HepG2 (cell line): ENCODE measurements around the gene MAN2B2. TPM values are rescaled to one million over a fixed set of nuclear protein-coding genes. Genes with fewer than 3 reads are reported as not detected.

Experiments used
- ATAC-seq: fragments of 200-7000 bp; cut with Tn5 transposase; 3 replicates; pipeline ENCODE4 v1.9.1; 2020; ENCODE audit warnings: mild to moderate bottlenecking, moderate library complexity
- BruUV-seq: library from RNA; stranded (reverse); fragments of 400-500 nt; replicated peaks from 2 replicates; lab custom pipeline; 2021; lab: Mats Ljungman, UMichigan
- CTCF ChIA-PET: fragments of 300-600 bp; formaldehyde crosslinking; extraction: SDS; loops from one replicate; lab custom pipeline; 2021; ENCODE audit warnings: low total read pairs, inconsistent platforms, low intra/inter-chr PET ratio; lab: Yijun Ruan, JAX
- POLR2A ChIA-PET: fragments of 350-600 bp; sonication (Branson Sonifier 250); formaldehyde crosslinking; loops from one replicate; lab custom pipeline; 2020; ENCODE audit warnings: antibody characterized with exemption, inconsistent platforms; lab: Yijun Ruan, JAX
- DNase-seq: peaks from one replicate; pipeline ENCODE4 v3.0.0-alpha.2; 2015; ENCODE audit warnings: low spot score
- FAIRE-seq: peaks from 3 replicates; lab custom pipeline; 2011; peaks lifted over from hg19 to GRCh38; lab: Jason Lieb, UNC
- H2AFZ ChIP-seq: one replicate; pipeline ENCODE4 v1.6.1; 2011; ENCODE audit warnings: low read length, inconsistent platforms
- H3K27ac ChIP-seq: fragments of 300-600 bp; 3 replicates; pipeline ENCODE4 v1.8.0; 2011; ENCODE audit warnings: mixed run types, mild to moderate bottlenecking, mixed read lengths, low read length, inconsistent platforms; ENCODE audit not compliant: insufficient read depth; ENCODE audit errors: extremely low read length
- H3K27me3 ChIP-seq, 2 experiments: fragments of 200-600 bp in 1 of 2; 2 replicates in 1 of 2; 3 replicates in 1 of 2; pipeline versions ENCODE4 v1.6.0 to v1.8.0; 2011; ENCODE audit warnings: low read length in 2 of 2, mild to moderate bottlenecking in 2 of 2, moderate library complexity in 2 of 2, inconsistent platforms in 1 of 2; ENCODE audit not compliant: insufficient read depth in 2 of 2, control insufficient read depth in 1 of 2
- H3K36me3 ChIP-seq, 2 experiments: fragments of 200-600 bp in 1 of 2; replicated peaks in 1 of 2; 2 replicates in 1 of 2; 3 replicates in 1 of 2; pipeline versions ENCODE4 v1.5.1 to v1.8.0; 2011; ENCODE audit warnings: low read length in 2 of 2, inconsistent platforms in 1 of 2; ENCODE audit not compliant: insufficient read depth in 2 of 2, control insufficient read depth in 1 of 2
- H3K4me1 ChIP-seq: 2 replicates; pipeline ENCODE4 v1.5.1; 2012; ENCODE audit warnings: low read length, inconsistent platforms; ENCODE audit not compliant: insufficient read depth
- H3K4me2 ChIP-seq: 2 replicates; pipeline ENCODE4 v1.6.0; 2011; ENCODE audit warnings: low read depth, low read length, inconsistent platforms
- H3K4me3 ChIP-seq, 3 experiments: fragments of 200-600 bp in 1 of 3; sonication (generic), shearing (Covaris generic) in 1 of 3; replicated peaks in 1 of 3; 2 replicates each; pipeline ENCODE4 v1.5.1; 2011 to 2016; ENCODE audit warnings: low read length in 3 of 3, inconsistent platforms in 2 of 3, low read depth in 2 of 3, mild to moderate bottlenecking in 2 of 3, control low read depth in 1 of 3, mixed read lengths in 1 of 3; ENCODE audit not compliant: insufficient read depth in 1 of 3
- H3K79me2 ChIP-seq: one replicate; pipeline ENCODE4 v1.6.1; 2011; ENCODE audit warnings: low read length, inconsistent platforms; ENCODE audit not compliant: insufficient read depth
- H3K9ac ChIP-seq: 2 replicates; pipeline ENCODE4 v1.6.0; 2011; ENCODE audit warnings: mild to moderate bottlenecking, low read depth, low read length, inconsistent platforms; ENCODE audit not compliant: insufficient read depth
- H3K9me3 ChIP-seq: 2 replicates; pipeline ENCODE4 v1.5.1; 2012; ENCODE audit warnings: mild to moderate bottlenecking, low read length
- H4K20me1 ChIP-seq: 2 replicates; pipeline ENCODE4 v1.6.0; 2011; ENCODE audit warnings: inconsistent platforms, mild to moderate bottlenecking, low read length, moderate library complexity; ENCODE audit not compliant: insufficient read depth
- CEBPB ChIP-seq: IDR thresholded peaks from 2 replicates; pipeline ENCODE4 v1.6.1; 2011; ENCODE audit warnings: low read depth, low read length, improper control_type of control experiment, borderline replicate concordance
- FOXK2 ChIP-seq: fragments of 450-650 bp; IDR thresholded peaks from 2 replicates; pipeline ENCODE4 v1.6.1; 2016
- HMG20B ChIP-seq: conservative IDR thresholded peaks from 2 replicates; pipeline ENCODE4 v1.6.1; 2016; ENCODE audit warnings: missing genetic modification reagents, missing compliant biosample characterization
- HNRNPLL ChIP-seq: fragments of 200-400 bp; formaldehyde crosslinking; IDR thresholded peaks from 2 replicates; pipeline ENCODE4 v1.6.1; 2017; ENCODE audit warnings: mild to moderate bottlenecking, low read depth, low read length; ENCODE audit not compliant: poor library complexity, severe bottlenecking
- HNRNPUL1 ChIP-seq: fragments of 200-400 bp; formaldehyde crosslinking; IDR thresholded peaks from 2 replicates; pipeline ENCODE4 v1.6.1; 2017; ENCODE audit warnings: low read depth, mild to moderate bottlenecking, low read length, moderate library complexity
- NFE2L1 ChIP-seq: sonication (generic); formaldehyde crosslinking; IDR thresholded peaks from 2 replicates; pipeline ENCODE4 v1.4.0; 2020; ENCODE audit warnings: missing genetic modification reagents, mild to moderate bottlenecking, borderline replicate concordance
- NR2F6 ChIP-seq, 2 experiments: IDR thresholded peaks; 2 replicates each; pipeline ENCODE4 v1.6.1; 2016; ENCODE audit warnings: antibody characterized with exemption in 1 of 2, mild to moderate bottlenecking in 1 of 2
- ZHX1 ChIP-seq: sonication (generic); formaldehyde crosslinking; IDR thresholded peaks from 2 replicates; pipeline ENCODE4 v1.8.1; 2022; ENCODE audit warnings: low read depth, mild to moderate bottlenecking, missing genetic modification reagents
- ZNF326 ChIP-seq: sonication (generic); formaldehyde crosslinking; IDR thresholded peaks from 2 replicates; pipeline ENCODE4 v1.4.0; 2020; ENCODE audit warnings: missing genetic modification reagents, borderline replicate concordance
- ZNF431 ChIP-seq: sonication (generic); formaldehyde crosslinking; IDR thresholded peaks from 2 replicates; pipeline ENCODE4 v1.9.0; 2022; ENCODE audit warnings: missing genetic modification reagents, low read depth, mild to moderate bottlenecking, borderline replicate concordance
- ZNF451 ChIP-seq: sonication (generic); formaldehyde crosslinking; IDR thresholded peaks from 2 replicates; pipeline ENCODE4 v1.5.0; 2020; ENCODE audit warnings: mild to moderate bottlenecking, missing genetic modification reagents
- ZNF549 ChIP-seq: sonication (generic); formaldehyde crosslinking; IDR thresholded peaks from 2 replicates; pipeline ENCODE4 v1.5.0; 2020; ENCODE audit warnings: missing genetic modification reagents
- ZNF598 ChIP-seq: sonication (generic); formaldehyde crosslinking; IDR thresholded peaks from 2 replicates; pipeline ENCODE4 v1.5.1; 2020; ENCODE audit warnings: mild to moderate bottlenecking, missing genetic modification reagents, borderline replicate concordance
- ZNF691 ChIP-seq: sonication (generic); formaldehyde crosslinking; IDR thresholded peaks from 2 replicates; pipeline ENCODE4 v1.4.0; 2020; ENCODE audit warnings: missing genetic modification reagents, low read depth, mild to moderate bottlenecking, borderline replicate concordance
- ZNF768 ChIP-seq: sonication (generic); formaldehyde crosslinking; IDR thresholded peaks from 2 replicates; pipeline ENCODE4 v1.4.0; 2020; ENCODE audit warnings: missing genetic modification reagents
- WGBS: methylation state at CpG from one replicate; pipeline ENCODE4 v1.1.6; 2017; ENCODE audit warnings: low lambda C conversion rate; 5-methylcytosine and 5-hydroxymethylcytosine counted together
- in situ Hi-C: cut with HindIII; loops from 2 replicates; pipeline ENCODE4 v1.10.0; 2017; ENCODE audit warnings: low pct_unique_long_range_greater_than_20kb; ENCODE audit not compliant: extremely low pct_ligation_motif_present
- intact Hi-C: fragments of 100-400 bp; cut with micrococcal nuclease; formaldehyde crosslinking; loops from one replicate; pipeline ENCODE4 v1.10.0; 2022; ENCODE audit not compliant: unreplicated experiment
- polyA plus RNA-seq, 8 experiments: library from polyadenylated mRNA; depleted of rRNA in 3 of 8; stranded (reverse) in 7 of 8; unstranded in 1 of 8; fragments of >200 nt; fragmentation: Illumina TruSeq in 4 of 8; extraction: Trizol in 4 of 8; gene quantifications; 2 replicates each; pipeline versions ENCODE4 v1.2.1 to v1.2.3, GENCODE V29; 2011 to 2016; ENCODE audit warnings: low read depth in 4 of 8, missing spikeins in 1 of 8, mixed read lengths in 1 of 8; ENCODE audit not compliant: insufficient read depth in 1 of 8
- total RNA-seq, 5 experiments: library from RNA; depleted of rRNA; stranded (reverse); fragments of >200 nt; fragmentation: Illumina TruSeq; extraction: Trizol; gene quantifications; 2 replicates each; pipeline ENCODE4 v1.2.3, GENCODE V29; 2016; ENCODE audit warnings: low read depth in 1 of 5

The MAN2B2 gene
- total and polyA plus RNA-seq, 2 of the 13 experiments (the other 11 are each of a cell fraction or from before 2014, with no cell fraction given) = 4.8 to 5.4 TPM

DNA sequence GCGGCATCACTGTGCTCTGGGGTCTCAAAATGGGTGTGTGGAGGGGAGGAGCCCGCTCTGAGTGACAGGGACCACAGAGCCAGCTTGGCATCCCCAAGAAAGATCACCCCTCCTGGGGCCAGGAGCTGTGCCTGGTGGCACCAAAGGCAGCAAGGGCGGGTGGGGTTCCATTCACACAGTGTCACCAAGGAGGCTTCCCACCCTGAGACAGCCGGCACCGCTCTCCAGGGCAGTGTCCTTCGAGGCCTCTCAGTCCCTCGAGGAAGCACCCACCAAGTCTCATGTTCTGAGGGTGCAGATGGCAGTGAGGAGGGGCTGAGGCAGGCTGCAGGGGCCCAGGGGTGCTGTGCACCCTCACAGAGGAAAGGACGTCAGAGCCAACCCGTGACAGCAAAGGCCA, 44.0 kb upstream of the MAN2B2 start (continued):
- TF ChIP-seq ZNF691 (CRISPR knock-in tag) (no peak), NR2F6 (IDR thresholded peaks at IDR 0.05) (no peak), NR2F6 (CRISPR knock-in tag; IDR thresholded peaks at IDR 0.05) (no peak), ZNF549 (CRISPR knock-in tag) (no peak)

GRCh38 chr4:6532102-6532501, 42.9 kb upstream of the MAN2B2 start:
- Histone ChIP-seq H3K27ac (no peak overlapping the region), H3K9ac (no peak overlapping the region), H3K27me3 (peaks cover 10 to 68% of the 10 kb centered on the region in 2 experiments; a peak in 4 of 5 replicates), H4K20me1 (no peaks in the 10 kb centered on the region), H3K36me3 (no peaks in the 10 kb centered on the region), H3K9me3 (no peaks in the 10 kb centered on the region), H3K79me2 (no peaks in the 10 kb centered on the region), H3K4me3 (no peak overlapping the region), H2AFZ (no peak overlapping the region), H3K4me1 (no peaks in the 10 kb centered on the region), H3K4me2 (no peak overlapping the region)
- no TSS peak for BruUV-seq
- intact Hi-C loops (no loop called here), in situ Hi-C loops (no loop called here)
- TF ChIP-seq ZNF768 (peak; percentile 75), HMG20B (CRISPR knock-in tag) (no peak)
- no peak for FAIRE-seq
- ChIA-PET POLR2A (no interaction called here), CTCF (no interaction called here)
- no peak for ATAC-seq
- 5% methylated on average over 3 of the region's 3 CpGs for WGBS
- DNase-seq = no peak

- H3K4me3 ChIP-seq = no peak overlapping the region
- WGBS = 4% methylated on average over 6 of the region's 9 CpGs
- H3K4me2 ChIP-seq = no peak overlapping the region
- H3K27me3 ChIP-seq = peaks cover 8 to 65% of the 10 kb centered on the region in 2 experiments; a peak in 4 of 5 replicates
- no peaks in the 10 kb centered on the region for H3K79me2 ChIP-seq
- no peak overlapping the region for H2AFZ ChIP-seq
- H3K27ac ChIP-seq = no peak overlapping the region
- in situ Hi-C loops (no loop called here), intact Hi-C loops (no loop called here)
- no peak for FAIRE-seq
- POLR2A ChIA-PET = no interaction called here
- no peaks in the 10 kb centered on the region for H3K36me3 ChIP-seq
- CTCF ChIA-PET = no interaction called here
- no peaks in the 10 kb centered on the region for H3K9me3 ChIP-seq
- no peak for ATAC-seq
- DNase-seq = no peak
- no peak for TF ChIP-seq HNRNPUL1
- TF ChIP-seq FOXK2 = no peak
- no peak for TF ChIP-seq NFE2L1 (CRISPR knock-in tag)
- TF ChIP-seq ZHX1 (CRISPR knock-in tag) = no peak
- TF ChIP-seq ZNF451 (CRISPR knock-in tag) = no peak
- no peak for TF ChIP-seq ZNF326 (CRISPR knock-in tag)
- TF ChIP-seq ZNF431 = no peak
- TF ChIP-seq ZNF598 = no peak
- TF ChIP-seq HNRNPLL = no peak
- no peak for TF ChIP-seq CEBPB
- H3K4me1 ChIP-seq = no peaks in the 10 kb centered on the region
- no TSS peak for BruUV-seq
- H4K20me1 ChIP-seq = no peaks in the 10 kb centered on the region
- no peak overlapping the region for H3K9ac ChIP-seq
Measured at GRCh38 chr4:6532658-6533057, 42.3 kb upstream of the MAN2B2 start.
